ENCODE results near the gene NEO1.

NEO1 gene

GRCh38 chr15:73354241-73354640 lies 302.0 kb downstream of the NEO1 start:
- no peak for DNase-seq (ENCODE audit: insufficient read length, low spot score)
- FAIRE-seq = no peak
- TF ChIP-seq POLR2A (IDR thresholded peaks at IDR 0.05; ENCODE audit: low read depth, low read length) = no peak
- no peak for TF ChIP-seq SPI1 (IDR thresholded peaks at IDR 0.05; ENCODE audit: low read depth, low read length)
- no peak for TF ChIP-seq POLR2AphosphoS5 (IDR thresholded peaks at IDR 0.05; ENCODE audit: low read depth, low read length)
- no peak for TF ChIP-seq PAX5 (IDR thresholded peaks at IDR 0.05; ENCODE audit: insufficient read depth, low read length, severe bottlenecking)
- TF ChIP-seq POU2F2 (IDR thresholded peaks at IDR 0.05; ENCODE audit: low read depth, low read length) = no peak
- no peak for TF ChIP-seq TAF1 (IDR thresholded peaks at IDR 0.05; ENCODE audit: low read depth, low read length)
